Lower leg skin (tissue), 3 donors: ENCODE results near the gene BNC1.

Experiments used
- POLR2A ChIP-seq, 2 donors: fragments of 450-650 bp; IDR thresholded peaks; one replicate each; pipeline ENCODE4 v1.6.1; 2016 to 2017; ENCODE audit warnings: antibody characterized with exemption in 2 of 2, mild to moderate bottlenecking in 1 of 2, moderate library complexity in 1 of 2
- TF ChIP-seq, protein P1 (sequence below), 3 donors: fragments of 450-650 bp; IDR thresholded peaks; one replicate each; pipeline ENCODE4 v1.5.1; 2016; ENCODE audit warnings: antibody characterized with exemption in 3 of 3, mild to moderate bottlenecking in 3 of 3, moderate library complexity in 2 of 3

DNA sequence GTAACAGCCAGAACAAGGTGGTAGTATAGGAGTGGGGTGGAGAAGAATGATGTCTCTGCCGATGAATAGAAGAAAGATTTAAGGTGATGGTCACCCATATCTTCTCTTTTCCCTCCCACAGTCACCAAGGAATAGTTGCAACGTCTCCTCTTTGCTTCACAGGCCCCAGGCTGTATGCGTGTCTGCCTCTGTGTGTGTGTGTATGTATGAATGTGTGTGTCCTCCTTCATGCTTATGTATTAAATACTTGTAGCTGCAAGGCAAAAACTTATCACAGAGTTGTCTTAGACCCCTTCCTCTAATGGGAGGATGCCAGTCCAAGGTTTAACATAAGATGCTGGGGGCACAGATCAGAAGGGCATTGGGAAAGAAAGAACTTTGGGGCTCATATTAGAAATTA, 19.1 kb upstream of the BNC1 start:
- TF ChIP-seq, protein P1, sequence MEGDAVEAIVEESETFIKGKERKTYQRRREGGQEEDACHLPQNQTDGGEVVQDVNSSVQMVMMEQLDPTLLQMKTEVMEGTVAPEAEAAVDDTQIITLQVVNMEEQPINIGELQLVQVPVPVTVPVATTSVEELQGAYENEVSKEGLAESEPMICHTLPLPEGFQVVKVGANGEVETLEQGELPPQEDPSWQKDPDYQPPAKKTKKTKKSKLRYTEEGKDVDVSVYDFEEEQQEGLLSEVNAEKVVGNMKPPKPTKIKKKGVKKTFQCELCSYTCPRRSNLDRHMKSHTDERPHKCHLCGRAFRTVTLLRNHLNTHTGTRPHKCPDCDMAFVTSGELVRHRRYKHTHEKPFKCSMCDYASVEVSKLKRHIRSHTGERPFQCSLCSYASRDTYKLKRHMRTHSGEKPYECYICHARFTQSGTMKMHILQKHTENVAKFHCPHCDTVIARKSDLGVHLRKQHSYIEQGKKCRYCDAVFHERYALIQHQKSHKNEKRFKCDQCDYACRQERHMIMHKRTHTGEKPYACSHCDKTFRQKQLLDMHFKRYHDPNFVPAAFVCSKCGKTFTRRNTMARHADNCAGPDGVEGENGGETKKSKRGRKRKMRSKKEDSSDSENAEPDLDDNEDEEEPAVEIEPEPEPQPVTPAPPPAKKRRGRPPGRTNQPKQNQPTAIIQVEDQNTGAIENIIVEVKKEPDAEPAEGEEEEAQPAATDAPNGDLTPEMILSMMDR (IDR thresholded peaks at IDR 0.05), result no peak
- TF ChIP-seq POLR2A (IDR thresholded peaks at IDR 0.05), result no peak
